ENCODE measurements around the gene WFS1. TPM values are rescaled to one million over a fixed set of nuclear protein-coding genes. Genes with fewer than 3 reads are reported as not detected.

WFS1 gene
- total and polyA plus RNA-seq, 2 experiments from 2014 or later = 36.1 to 43.1 TPM

DNA sequence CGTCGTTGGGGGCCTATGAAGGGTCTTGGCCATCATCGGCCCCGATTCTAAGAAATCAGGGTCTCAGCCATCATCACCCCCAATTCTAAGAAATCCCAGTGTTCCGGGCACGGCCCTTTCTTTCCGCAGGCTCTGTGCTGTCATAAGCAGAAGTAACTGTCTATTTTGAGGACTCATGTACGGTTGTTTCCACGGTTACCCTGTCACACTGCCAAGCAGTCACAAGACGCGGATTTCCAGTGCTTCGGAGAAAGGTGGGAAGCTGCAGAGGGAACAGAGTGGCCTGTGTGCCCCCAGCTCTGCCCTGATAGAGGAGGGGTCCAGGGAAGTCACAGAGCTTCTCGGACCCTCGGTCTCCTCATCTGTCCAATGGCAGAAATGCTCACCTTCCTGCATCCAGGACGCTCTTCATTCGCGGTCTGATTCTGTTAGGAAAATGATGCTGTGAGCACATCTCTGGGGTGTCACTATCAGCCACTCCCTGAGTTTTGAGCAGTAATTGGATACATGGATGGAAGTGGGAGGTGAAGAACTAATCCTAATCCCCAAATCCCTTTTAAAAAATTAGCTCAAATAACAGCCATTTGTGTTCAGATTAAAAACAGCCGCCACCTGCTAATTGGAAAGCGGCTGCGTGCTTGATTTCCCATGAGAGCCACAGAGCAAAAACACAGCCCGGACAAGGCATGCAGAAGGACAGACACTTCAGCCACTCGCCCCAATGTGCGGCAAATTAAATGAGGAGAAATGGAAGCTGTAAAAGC, 73.1 kb downstream of the WFS1 start:
- Histone ChIP-seq H3K27me3 (peaks cover 7% of the 10 kb centered on the region), H4K20me1 (ENCODE audit: insufficient read depth, poor library complexity, severe bottlenecking) (no peaks in the 10 kb centered on the region)
- TF ChIP-seq EZH2phosphoT487 (IDR thresholded peaks at IDR 0.05; ENCODE audit: low read depth, severe bottlenecking, unreplicated experiment) (no peak), EZH2 (IDR thresholded peaks at IDR 0.05; ENCODE audit: borderline replicate concordance) (no peak)
- TF ChIP-seq, protein P1, sequence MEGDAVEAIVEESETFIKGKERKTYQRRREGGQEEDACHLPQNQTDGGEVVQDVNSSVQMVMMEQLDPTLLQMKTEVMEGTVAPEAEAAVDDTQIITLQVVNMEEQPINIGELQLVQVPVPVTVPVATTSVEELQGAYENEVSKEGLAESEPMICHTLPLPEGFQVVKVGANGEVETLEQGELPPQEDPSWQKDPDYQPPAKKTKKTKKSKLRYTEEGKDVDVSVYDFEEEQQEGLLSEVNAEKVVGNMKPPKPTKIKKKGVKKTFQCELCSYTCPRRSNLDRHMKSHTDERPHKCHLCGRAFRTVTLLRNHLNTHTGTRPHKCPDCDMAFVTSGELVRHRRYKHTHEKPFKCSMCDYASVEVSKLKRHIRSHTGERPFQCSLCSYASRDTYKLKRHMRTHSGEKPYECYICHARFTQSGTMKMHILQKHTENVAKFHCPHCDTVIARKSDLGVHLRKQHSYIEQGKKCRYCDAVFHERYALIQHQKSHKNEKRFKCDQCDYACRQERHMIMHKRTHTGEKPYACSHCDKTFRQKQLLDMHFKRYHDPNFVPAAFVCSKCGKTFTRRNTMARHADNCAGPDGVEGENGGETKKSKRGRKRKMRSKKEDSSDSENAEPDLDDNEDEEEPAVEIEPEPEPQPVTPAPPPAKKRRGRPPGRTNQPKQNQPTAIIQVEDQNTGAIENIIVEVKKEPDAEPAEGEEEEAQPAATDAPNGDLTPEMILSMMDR (IDR thresholded peaks at IDR 0.05; ENCODE audit: poor library complexity) = no peak

DNA sequence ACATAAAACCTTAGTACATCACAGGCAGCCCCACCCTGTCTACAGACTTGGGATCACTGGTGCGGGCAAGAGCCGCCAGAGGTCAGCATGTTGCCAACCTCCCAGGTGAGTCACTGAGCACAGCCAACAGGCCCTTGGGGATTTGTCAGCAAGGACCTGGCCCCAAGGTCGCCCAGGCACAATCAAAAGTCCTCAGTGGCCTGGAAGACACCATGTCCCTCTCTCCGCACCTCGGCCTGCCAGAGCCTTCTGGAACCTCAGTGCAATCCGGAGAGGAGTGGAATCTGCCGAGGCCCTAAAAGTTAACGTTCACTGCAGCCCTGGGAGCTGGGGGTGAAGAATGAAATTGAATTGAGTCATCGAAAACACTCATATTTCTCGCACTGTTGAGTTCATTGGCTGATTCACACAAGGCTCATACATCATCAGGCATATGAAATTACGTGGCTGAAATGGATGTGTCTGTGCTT, 74.3 kb downstream of the WFS1 start:
- no peaks in the 10 kb centered on the region for H3K9me2 ChIP-seq (replicated peaks; ENCODE audit: insufficient read depth)
- no peaks in the 10 kb centered on the region for H3K27me3 ChIP-seq
- H4K20me1 ChIP-seq (ENCODE audit: insufficient read depth, poor library complexity, severe bottlenecking) = no peaks in the 10 kb centered on the region
- no peak overlapping the region for H2AFZ ChIP-seq
- H3K27ac ChIP-seq = no peak overlapping the region
- no peaks in the 10 kb centered on the region for H3K4me1 ChIP-seq (ENCODE audit: insufficient read depth)
- H3K36me3 ChIP-seq (replicated peaks; ENCODE audit: insufficient read depth, low read depth) = no peaks in the 10 kb centered on the region
- TF ChIP-seq, protein P1 (IDR thresholded peaks at IDR 0.05; ENCODE audit: poor library complexity) = peak; percentile 11
- TF ChIP-seq EZH2 (IDR thresholded peaks at IDR 0.05; ENCODE audit: borderline replicate concordance) = no peak
- 74% methylated on average over 11 of the region's 11 CpGs for WGBS (ENCODE audit: low lambda C conversion rate, missing lambda C conversion rate)
- no peaks in the 10 kb centered on the region for H3K79me2 ChIP-seq
- H3K9me3 ChIP-seq (ENCODE audit: low read depth) = no peaks in the 10 kb centered on the region
- no peak overlapping the region for H3K4me2 ChIP-seq
- peak; percentile 52 for DNase-seq (ENCODE audit: low spot score)
- H3K4me3 ChIP-seq = no peak overlapping the region

More for the DNA sequence above, 73.1 kb downstream of the WFS1 start:
- H3K4me2 ChIP-seq = no peak overlapping the region
- H3K4me1 ChIP-seq (ENCODE audit: insufficient read depth) = no peaks in the 10 kb centered on the region
- no peak overlapping the region for H2AFZ ChIP-seq
- H3K9me3 ChIP-seq (ENCODE audit: low read depth) = no peaks in the 10 kb centered on the region
- 85% methylated on average over 23 of the region's 23 CpGs for WGBS (ENCODE audit: low lambda C conversion rate, missing lambda C conversion rate)
- no peak for DNase-seq (ENCODE audit: low spot score)
- H3K36me3 ChIP-seq (replicated peaks; ENCODE audit: insufficient read depth, low read depth) = no peaks in the 10 kb centered on the region
- no peak overlapping the region for H3K27ac ChIP-seq
- no peaks in the 10 kb centered on the region for H3K79me2 ChIP-seq
- no peaks in the 10 kb centered on the region for H3K9me2 ChIP-seq (replicated peaks; ENCODE audit: insufficient read depth)
- no peak overlapping the region for H3K4me3 ChIP-seq

DNA sequence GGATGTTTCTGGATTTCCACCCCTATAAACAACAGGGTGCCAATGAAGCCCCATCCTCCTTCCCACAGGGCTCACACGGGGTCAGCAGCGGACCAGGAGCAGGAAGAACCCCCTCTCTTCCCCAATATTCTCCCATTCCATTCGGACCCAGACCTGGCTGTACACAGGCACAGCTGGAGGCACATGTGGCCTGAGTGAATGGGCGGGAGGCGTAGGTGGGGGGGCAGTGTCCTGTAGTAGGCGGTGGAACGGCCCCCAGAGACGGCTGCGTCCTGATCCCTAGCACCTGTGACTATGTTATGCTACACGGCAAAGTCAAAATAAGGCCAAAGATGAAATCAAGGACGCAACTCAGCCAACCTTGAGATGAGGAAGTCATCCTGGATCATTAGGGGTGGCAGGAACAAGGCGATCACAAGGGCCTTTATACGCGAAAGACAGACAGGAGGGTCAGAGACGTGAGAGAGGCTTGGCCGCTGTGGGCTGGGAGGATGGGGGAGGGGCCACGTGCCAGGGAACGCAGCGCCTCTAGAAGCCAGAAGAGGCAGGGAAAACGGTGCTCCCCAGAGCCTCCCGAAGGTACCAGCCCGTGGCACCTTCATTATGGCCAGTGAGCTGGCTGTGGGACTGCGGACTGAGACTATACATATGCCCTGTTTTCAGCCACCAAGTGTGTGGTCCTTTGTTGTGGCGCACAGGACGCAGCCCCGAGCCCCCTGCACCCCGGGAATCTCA, 75.6 kb downstream of the WFS1 start:
- no peak overlapping the region for H3K4me3 ChIP-seq
- no peak for TF ChIP-seq EZH2phosphoT487 (IDR thresholded peaks at IDR 0.05; ENCODE audit: low read depth, severe bottlenecking, unreplicated experiment)
- TF ChIP-seq, protein P1 (IDR thresholded peaks at IDR 0.05; ENCODE audit: poor library complexity) = no peak
- no peak for TF ChIP-seq EZH2 (IDR thresholded peaks at IDR 0.05; ENCODE audit: borderline replicate concordance)

More for the DNA sequence above, 75.6 kb downstream of the WFS1 start:
- 88% methylated on average over 27 of the region's 27 CpGs for WGBS (ENCODE audit: low lambda C conversion rate, missing lambda C conversion rate)
- Histone ChIP-seq H2AFZ (no peak overlapping the region), H3K9me2 (replicated peaks; ENCODE audit: insufficient read depth) (no peaks in the 10 kb centered on the region), H3K4me2 (no peak overlapping the region), H4K20me1 (ENCODE audit: insufficient read depth, poor library complexity, severe bottlenecking) (no peaks in the 10 kb centered on the region), H3K27ac (no peak overlapping the region), H3K79me2 (no peaks in the 10 kb centered on the region), H3K36me3 (replicated peaks; ENCODE audit: insufficient read depth, low read depth) (no peaks in the 10 kb centered on the region), H3K9me3 (ENCODE audit: low read depth) (no peaks in the 10 kb centered on the region), H3K27me3 (no peaks in the 10 kb centered on the region), H3K4me1 (ENCODE audit: insufficient read depth) (no peaks in the 10 kb centered on the region)
- DNase-seq (ENCODE audit: low spot score) = no peak
